AG09319 (cell line): ENCODE results near the gene CLDN15.

Source experiments
- DNase-seq: peaks from one replicate; pipeline ENCODE4 v3.0.0-alpha.2; 2010; ENCODE audit warnings: low read depth; ENCODE audit errors: extremely low read depth
- CTCF ChIP-seq: IDR thresholded peaks from 2 replicates; pipeline ENCODE4 v1.5.1; 2011; ENCODE audit warnings: low read depth, mild to moderate bottlenecking, inconsistent platforms, low read length, moderate library complexity

The CLDN15 gene

DNA sequence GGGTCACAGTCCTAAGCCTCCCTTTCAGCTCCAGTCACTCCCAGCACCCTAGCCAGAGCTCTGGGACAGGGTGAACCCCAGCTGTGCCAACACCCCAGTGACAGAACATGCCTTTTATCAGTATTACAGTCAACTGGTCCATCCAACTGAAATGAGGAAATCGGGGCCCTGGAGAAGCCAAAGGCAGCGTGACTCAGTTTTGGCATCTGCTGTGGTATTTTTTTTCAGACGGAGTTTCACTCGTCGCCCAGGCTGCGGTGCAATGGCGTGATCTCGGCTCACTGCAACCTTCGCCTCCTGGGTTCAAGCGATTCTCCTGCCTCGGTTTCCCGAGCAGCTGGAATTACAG is 3.4 kb upstream of the CLDN15 start:
- DNase-seq: no peak
- no peak for TF ChIP-seq CTCF

DNA sequence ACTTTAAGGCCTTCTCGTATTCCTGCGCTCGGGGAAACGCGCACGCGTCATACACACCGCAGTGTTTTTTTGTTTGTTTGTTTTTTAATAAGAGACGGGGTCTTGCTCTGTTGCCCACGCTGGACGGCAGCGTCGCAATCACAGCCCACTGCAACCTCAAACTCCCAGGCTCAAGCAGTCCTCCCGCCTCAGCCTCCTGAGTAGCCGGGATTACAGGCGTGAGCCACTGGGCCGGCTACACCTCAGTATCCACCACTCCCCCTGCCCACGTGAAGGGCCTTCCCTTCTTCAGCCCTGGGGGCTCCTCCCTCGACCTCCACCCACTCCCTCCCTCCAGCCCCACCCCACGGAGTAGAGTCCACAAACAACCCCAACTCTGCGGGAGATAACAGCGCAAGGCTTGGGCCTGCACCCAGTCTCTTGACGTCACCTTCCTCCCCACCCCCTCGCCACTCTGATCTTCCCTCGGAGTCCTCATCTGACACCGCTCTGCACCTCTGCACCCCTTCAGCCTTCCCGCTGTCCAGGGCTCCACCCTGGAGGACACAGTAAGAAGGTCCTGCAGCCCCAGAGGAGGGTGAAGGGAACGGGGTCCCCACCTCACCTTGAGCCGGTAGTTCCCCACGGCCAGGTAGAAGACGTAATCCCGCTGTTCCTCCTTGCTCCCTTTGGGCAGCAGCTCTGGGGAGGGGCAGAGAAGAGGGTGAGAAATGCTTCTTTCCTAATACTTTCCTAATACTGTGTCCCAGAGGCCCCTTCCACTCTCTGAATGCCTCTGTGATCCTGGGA is 2.8 kb upstream of the CLDN15 start:
- no peak for DNase-seq
- TF ChIP-seq CTCF: no peak

GRCh38 chr7:101239951-101240220 is 2.3 kb upstream of the CLDN15 start:
- no peak for TF ChIP-seq CTCF

GRCh38 chr7:101239191-101239950 is 1.8 kb upstream of the CLDN15 start:
- no peak for TF ChIP-seq CTCF
- DNase-seq: no peak

More at GRCh38 chr7:101239951-101240220, 2.3 kb upstream of the CLDN15 start:
- DNase-seq: no peak

DNA sequence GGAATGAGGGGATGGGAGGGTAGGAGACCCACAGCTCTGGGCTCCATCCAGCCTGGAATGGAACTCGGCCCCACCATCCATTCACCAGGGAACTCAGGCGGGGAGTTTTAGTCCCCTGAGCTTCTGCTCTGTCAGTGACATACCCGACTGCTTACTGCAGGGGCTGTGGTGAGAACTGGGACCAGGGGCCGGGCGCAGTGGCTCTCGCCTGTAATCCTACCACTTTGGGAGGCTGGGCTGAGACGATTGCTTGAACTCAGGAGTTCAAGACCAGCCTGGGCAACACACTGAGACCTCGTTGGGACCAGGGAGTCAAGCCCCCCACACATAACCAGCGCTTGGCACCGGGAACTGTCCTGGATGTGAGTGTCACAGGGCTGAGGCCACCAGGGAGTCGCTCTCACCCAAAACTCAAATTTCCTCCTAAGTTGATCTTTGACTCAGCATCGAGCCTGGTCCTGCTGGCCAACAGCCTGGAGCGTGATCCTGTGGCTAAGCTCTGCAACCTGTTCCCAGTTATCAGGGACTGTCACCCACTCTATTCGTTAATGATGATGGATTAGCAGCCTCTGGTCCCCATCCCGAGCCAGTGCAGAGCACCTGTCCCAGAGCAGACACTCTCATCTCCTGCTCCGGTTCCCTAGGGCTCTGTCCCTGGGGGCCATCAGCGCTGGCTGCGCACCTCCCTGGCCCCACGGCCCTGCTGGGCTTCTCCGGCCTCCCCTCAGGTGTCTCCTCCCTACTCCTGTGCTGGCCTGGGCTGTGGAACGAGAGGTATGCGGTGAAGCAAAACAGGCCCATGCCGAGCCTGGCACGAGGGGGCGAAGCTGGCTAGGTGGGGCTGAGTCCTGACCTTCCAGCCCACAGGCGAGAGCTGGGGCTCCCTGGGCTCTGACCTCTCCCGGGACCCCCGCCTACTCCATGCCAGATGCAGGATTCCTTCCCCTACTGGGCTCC is 902 bp upstream of the CLDN15 start:
- TF ChIP-seq CTCF: no peak
- DNase-seq: no peak

GRCh38 chr7:101236292-101236835 is 1.2 kb downstream of the CLDN15 start:
- no peak for TF ChIP-seq CTCF
- no peak for DNase-seq
